H1 (cell line): ENCODE results near the gene GRK5. TPM values are rescaled to one million over a fixed set of nuclear protein-coding genes. Genes with fewer than 3 reads are reported as not detected.

Source experiments
- SIN3A ChIP-seq, 2 experiments: IDR thresholded peaks in 1 of 2; conservative IDR thresholded peaks in 1 of 2; 2 replicates each; pipeline ENCODE4 v1.6.1; 2011 to 2012; ENCODE audit warnings: low read length in 2 of 2, improper control_type of control experiment in 1 of 2, low read depth in 1 of 2, mild to moderate bottlenecking in 1 of 2
- SP2 ChIP-seq: IDR thresholded peaks from 2 replicates; pipeline ENCODE4 v1.6.1; 2012; ENCODE audit warnings: mild to moderate bottlenecking, low read length, inconsistent platforms
- polyA plus RNA-seq, 7 experiments: library from polyadenylated mRNA; depleted of rRNA in 3 of 7; stranded (reverse) in 5 of 7; unstranded in 2 of 7; fragments of >200 nt in 5 of 7; fragments of 200-250 nt in 2 of 7; gene quantifications; 1 replicate in 5 of 7; 2 replicates in 1 of 7; 4 replicates in 1 of 7; pipeline versions ENCODE4 v1.2.1 to v1.2.3, GENCODE V29; 2011 to 2013; ENCODE audit warnings: missing spikeins in 2 of 7, mixed read lengths in 2 of 7
- total RNA-seq: library from RNA; stranded (reverse); fragmentation: NEBNext Ultra II Directional; extraction: Animal tissue kit (Norgen Biotek cat#: 25700); gene quantifications from 2 replicates; pipeline ENCODE4 v1.2.1, GENCODE V29; 2021
- TF ChIP-seq, protein P1 (sequence below): IDR thresholded peaks from 2 replicates; pipeline ENCODE4 v1.6.1; 2012; ENCODE audit warnings: inconsistent platforms

Gene GRK5
- total and polyA plus RNA-seq, 2 of the 8 experiments (the other 6 are each of a cell fraction or from before 2014, with no cell fraction given): 0.54 to 2.5 TPM

DNA sequence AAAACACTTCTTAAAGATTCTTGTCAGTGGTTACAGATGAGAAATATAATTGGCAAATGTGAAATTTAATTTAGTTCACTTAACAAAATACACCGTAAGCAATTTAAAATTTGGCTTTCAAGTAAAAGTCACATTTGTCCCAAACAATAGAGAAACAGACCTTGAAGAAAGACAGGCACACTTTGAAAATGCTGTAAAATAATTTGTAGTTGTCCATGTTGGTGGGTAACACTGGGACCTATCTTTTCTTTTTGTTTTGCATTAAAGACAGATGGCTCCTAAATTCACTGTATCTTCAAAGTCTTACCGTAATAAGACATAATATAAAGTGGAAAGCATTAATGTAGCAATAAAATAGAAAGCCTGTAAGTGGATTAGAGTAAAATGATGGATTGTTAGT is 3.3 kb downstream of the GRK5 start (continued):
- TF ChIP-seq SIN3A (conservative IDR thresholded peaks at IDR 0.05 in 1 of 2, IDR thresholded peaks at IDR 0.05 in 1 of 2; ENCODE audit: low read depth in 1 of 2, low read length in 2 of 2): no peak
- no peak for TF ChIP-seq SP2
- TF ChIP-seq, protein P1, sequence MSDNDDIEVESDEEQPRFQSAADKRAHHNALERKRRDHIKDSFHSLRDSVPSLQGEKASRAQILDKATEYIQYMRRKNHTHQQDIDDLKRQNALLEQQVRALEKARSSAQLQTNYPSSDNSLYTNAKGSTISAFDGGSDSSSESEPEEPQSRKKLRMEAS: no peak
